Measurements from ENCODE around the gene ZNF827.

ZNF827 gene

GRCh38 chr4:145979160-145979559 is 40.5 kb upstream of the ZNF827 start:
- Histone ChIP-seq H3K36me3 (ENCODE audit: control insufficient read depth, low read length) (no peaks in the 10 kb centered on the region), H4K20me1 (ENCODE audit: control insufficient read depth, insufficient read depth, low read depth, low read length) (no peaks in the 10 kb centered on the region), H3F3A (ENCODE audit: control insufficient read depth, insufficient read depth) (no peaks in the 10 kb centered on the region), H3K79me2 (ENCODE audit: control insufficient read depth, low read length) (no peaks in the 10 kb centered on the region), H3K4me3 (ENCODE audit: low read length) (no peak overlapping the region), H3K9me2 (replicated peaks; ENCODE audit: control insufficient read depth, low read length) (no peaks in the 10 kb centered on the region), H3K27ac (ENCODE audit: low read depth, low read length) (no peak overlapping the region), H3K9me3 (ENCODE audit: control insufficient read depth, insufficient read depth, low read length) (no peaks in the 10 kb centered on the region), H3K27me3 (ENCODE audit: control insufficient read depth, low read length) (no peaks in the 10 kb centered on the region), H3K4me1 (ENCODE audit: control insufficient read depth, low read length) (no peaks in the 10 kb centered on the region), H3K4me2 (ENCODE audit: low read length) (no peak overlapping the region)
- no peak for TF ChIP-seq CTCF (IDR thresholded peaks at IDR 0.05; ENCODE audit: low read depth, low read length, poor library complexity, severe bottlenecking)
- no peak for TF ChIP-seq EZH2phosphoT487 (IDR thresholded peaks at IDR 0.05; ENCODE audit: borderline replicate concordance, low read length)

- Histone ChIP-seq H3K4me1 (ENCODE audit: control insufficient read depth, low read length) (no peaks in the 10 kb centered on the region), H3K36me3 (ENCODE audit: control insufficient read depth, low read length) (no peaks in the 10 kb centered on the region), H3K79me2 (ENCODE audit: control insufficient read depth, low read length) (no peaks in the 10 kb centered on the region), H3K9me3 (ENCODE audit: control insufficient read depth, insufficient read depth, low read length) (no peaks in the 10 kb centered on the region), H4K20me1 (ENCODE audit: control insufficient read depth, insufficient read depth, low read depth, low read length) (no peaks in the 10 kb centered on the region), H3F3A (ENCODE audit: control insufficient read depth, insufficient read depth) (no peaks in the 10 kb centered on the region), H3K4me2 (ENCODE audit: low read length) (no peak overlapping the region), H3K27ac (ENCODE audit: low read depth, low read length) (no peak overlapping the region), H3K9me2 (replicated peaks; ENCODE audit: control insufficient read depth, low read length) (no peaks in the 10 kb centered on the region), H3K27me3 (ENCODE audit: control insufficient read depth, low read length) (no peaks in the 10 kb centered on the region), H3K4me3 (ENCODE audit: low read length) (no peak overlapping the region)
- TF ChIP-seq CTCF (IDR thresholded peaks at IDR 0.05; ENCODE audit: low read depth, low read length, poor library complexity, severe bottlenecking): no peak
Observed at GRCh38 chr4:145976680-145977079, 38.1 kb upstream of the ZNF827 start.

GRCh38 chr4:145960012-145960411 is 21.4 kb upstream of the ZNF827 start:
- Histone ChIP-seq H3K79me2 (ENCODE audit: control insufficient read depth, low read length) (no peaks in the 10 kb centered on the region), H3K9me3 (ENCODE audit: control insufficient read depth, insufficient read depth, low read length) (no peaks in the 10 kb centered on the region), H3K4me3 (ENCODE audit: low read length) (no peak overlapping the region), H3K9me2 (replicated peaks; ENCODE audit: control insufficient read depth, low read length) (no peaks in the 10 kb centered on the region), H3F3A (ENCODE audit: control insufficient read depth, insufficient read depth) (no peaks in the 10 kb centered on the region), H3K4me2 (ENCODE audit: low read length) (no peak overlapping the region), H3K27ac (ENCODE audit: low read depth, low read length) (no peak overlapping the region), H4K20me1 (ENCODE audit: control insufficient read depth, insufficient read depth, low read depth, low read length) (no peaks in the 10 kb centered on the region), H3K36me3 (ENCODE audit: control insufficient read depth, low read length) (no peaks in the 10 kb centered on the region), H3K27me3 (ENCODE audit: control insufficient read depth, low read length) (no peaks in the 10 kb centered on the region), H3K4me1 (ENCODE audit: control insufficient read depth, low read length) (peaks cover 6% of the 10 kb centered on the region)
- TF ChIP-seq EZH2phosphoT487 (IDR thresholded peaks at IDR 0.05; ENCODE audit: borderline replicate concordance, low read length): no peak
- no peak for TF ChIP-seq CTCF (IDR thresholded peaks at IDR 0.05; ENCODE audit: low read depth, low read length, poor library complexity, severe bottlenecking)

GRCh38 chr4:145957302-145957701 is 18.7 kb upstream of the ZNF827 start:
- Histone ChIP-seq H3K4me2 (ENCODE audit: low read length) (no peak overlapping the region), H3K4me1 (ENCODE audit: control insufficient read depth, low read length) (peaks cover 6% of the 10 kb centered on the region), H3K4me3 (ENCODE audit: low read length) (no peak overlapping the region), H3F3A (ENCODE audit: control insufficient read depth, insufficient read depth) (no peaks in the 10 kb centered on the region), H3K27me3 (ENCODE audit: control insufficient read depth, low read length) (no peaks in the 10 kb centered on the region), H3K27ac (ENCODE audit: low read depth, low read length) (no peak overlapping the region), H4K20me1 (ENCODE audit: control insufficient read depth, insufficient read depth, low read depth, low read length) (no peaks in the 10 kb centered on the region), H3K9me2 (replicated peaks; ENCODE audit: control insufficient read depth, low read length) (no peaks in the 10 kb centered on the region), H3K36me3 (ENCODE audit: control insufficient read depth, low read length) (no peaks in the 10 kb centered on the region), H3K79me2 (ENCODE audit: control insufficient read depth, low read length) (no peaks in the 10 kb centered on the region), H3K9me3 (ENCODE audit: control insufficient read depth, insufficient read depth, low read length) (no peaks in the 10 kb centered on the region)
- TF ChIP-seq EZH2phosphoT487 (IDR thresholded peaks at IDR 0.05; ENCODE audit: borderline replicate concordance, low read length): no peak
- TF ChIP-seq CTCF (IDR thresholded peaks at IDR 0.05; ENCODE audit: low read depth, low read length, poor library complexity, severe bottlenecking): no peak
